Skeletal muscle satellite cell (primary cell): Measurements from ENCODE around the gene SMIM5. TPM values are rescaled to one million over a fixed set of nuclear protein-coding genes. Genes with fewer than 3 reads are reported as not detected.

Source experiments
- H3K27me3 ChIP-seq: 2 replicates; pipeline ENCODE4 v1.7.0; 2013; ENCODE audit warnings: low read length; ENCODE audit not compliant: control insufficient read depth, insufficient read depth
- H3K36me3 ChIP-seq: 2 replicates; pipeline ENCODE4 v1.7.0; 2013; ENCODE audit warnings: mild to moderate bottlenecking, control low read depth, low read length; ENCODE audit not compliant: insufficient read depth
- H3K4me1 ChIP-seq: 2 replicates; pipeline ENCODE4 v1.7.0; 2013; ENCODE audit warnings: low read length; ENCODE audit not compliant: control insufficient read depth, insufficient read depth
- H3K4me2 ChIP-seq: 2 replicates; pipeline ENCODE4 v1.7.0; 2013; ENCODE audit warnings: mild to moderate bottlenecking, low read length
- H3K4me3 ChIP-seq: 2 replicates; pipeline ENCODE4 v1.7.0; 2013; ENCODE audit warnings: low read length
- H3K9ac ChIP-seq: 2 replicates; pipeline ENCODE4 v1.7.0; 2013; ENCODE audit warnings: mild to moderate bottlenecking, low read depth, low read length, moderate library complexity
- H3K9me3 ChIP-seq: replicated peaks from 2 replicates; pipeline ENCODE4 v1.7.0; 2013; ENCODE audit warnings: mild to moderate bottlenecking, control low read depth, low read length
- total RNA-seq: library from RNA; depleted of rRNA; stranded (reverse); fragments of >200 nt; gene quantifications from 2 replicates; pipeline ENCODE4 v1.2.3, GENCODE V29; 2012; rRNA removed

SMIM5 gene, protein sequence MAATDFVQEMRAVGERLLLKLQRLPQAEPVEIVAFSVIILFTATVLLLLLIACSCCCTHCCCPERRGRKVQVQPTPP
- total RNA-seq, result under 0.01 TPM in 1 of 2 replicates, not detected in the other

DNA sequence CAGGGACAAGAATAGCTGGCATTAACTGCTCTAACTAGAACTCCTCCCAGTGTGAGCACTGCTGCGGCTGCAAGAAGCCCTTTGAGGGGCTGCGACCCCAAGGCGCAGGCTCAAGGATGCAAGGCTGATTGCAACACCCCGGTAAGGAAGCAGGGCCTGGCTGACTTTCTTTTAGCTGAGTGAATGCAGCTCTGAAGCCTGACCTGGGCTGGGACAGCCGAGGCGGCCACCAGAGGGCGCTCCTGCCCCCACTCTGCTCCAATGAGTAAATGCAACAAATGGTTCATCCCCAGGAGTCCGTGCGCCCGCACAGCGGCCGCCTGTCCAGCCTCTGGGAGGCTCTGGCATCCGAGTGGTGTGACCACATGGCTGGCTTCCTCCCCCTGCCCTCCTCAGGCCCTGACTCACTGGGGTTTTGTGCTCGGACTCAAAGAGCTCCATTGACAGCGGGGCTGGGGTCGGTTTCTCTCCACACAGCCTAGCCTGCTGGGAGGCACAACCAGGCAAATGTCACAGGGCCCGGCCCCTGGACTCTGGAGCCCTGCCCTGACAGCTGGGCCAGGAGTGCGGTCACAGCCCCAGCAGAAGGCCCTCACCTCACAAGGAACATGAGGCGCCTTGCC lies at the start of gene SMIM5:
Gene SMIM5, plus strand, starts transcription at position 572 of the 623 bp plus-strand sequence. CDS start 6,768 bp downstream, outside the sequence.
- H3K4me3 ChIP-seq, result peak within 1 kb of the TSS; percentile 30
- H3K9ac ChIP-seq, result peak within 1 kb of the TSS; percentile 61
- H3K4me1 ChIP-seq, result peaks cover 16% of the 10 kb centered on the region
- peak within 1 kb of the TSS; percentile 60 for H3K4me2 ChIP-seq
- H3K36me3 ChIP-seq, result no peaks in the 10 kb centered on the region
- H3K27me3 ChIP-seq, result no peaks in the 10 kb centered on the region
- H3K9me3 ChIP-seq, result no peaks in the 10 kb centered on the region

DNA sequence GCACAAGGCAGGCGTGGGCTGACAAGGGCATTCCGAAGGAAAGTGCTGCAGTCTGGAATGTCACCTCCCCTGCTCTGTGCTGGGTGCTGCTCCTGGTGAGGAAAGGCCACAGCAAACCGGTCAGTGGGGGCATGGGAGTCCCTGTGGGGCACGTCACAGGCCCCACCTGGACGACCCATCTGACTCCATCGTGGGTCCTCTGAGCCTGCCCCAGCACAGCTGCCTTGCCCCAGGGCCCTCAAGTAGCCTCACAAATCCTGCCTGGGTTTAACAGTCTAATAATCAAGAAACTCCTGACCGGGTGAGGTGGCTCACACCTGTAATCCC lies 48.4 kb upstream of the SMIM5 start:
- H3K27me3 ChIP-seq, result peaks cover 25% of the 10 kb centered on the region
- no peaks in the 10 kb centered on the region for H3K36me3 ChIP-seq
- H3K9me3 ChIP-seq, result no peaks in the 10 kb centered on the region
- no peak overlapping the region for H3K4me2 ChIP-seq
- no peak overlapping the region for H3K9ac ChIP-seq
- no peak overlapping the region for H3K4me3 ChIP-seq
- no peaks in the 10 kb centered on the region for H3K4me1 ChIP-seq

DNA sequence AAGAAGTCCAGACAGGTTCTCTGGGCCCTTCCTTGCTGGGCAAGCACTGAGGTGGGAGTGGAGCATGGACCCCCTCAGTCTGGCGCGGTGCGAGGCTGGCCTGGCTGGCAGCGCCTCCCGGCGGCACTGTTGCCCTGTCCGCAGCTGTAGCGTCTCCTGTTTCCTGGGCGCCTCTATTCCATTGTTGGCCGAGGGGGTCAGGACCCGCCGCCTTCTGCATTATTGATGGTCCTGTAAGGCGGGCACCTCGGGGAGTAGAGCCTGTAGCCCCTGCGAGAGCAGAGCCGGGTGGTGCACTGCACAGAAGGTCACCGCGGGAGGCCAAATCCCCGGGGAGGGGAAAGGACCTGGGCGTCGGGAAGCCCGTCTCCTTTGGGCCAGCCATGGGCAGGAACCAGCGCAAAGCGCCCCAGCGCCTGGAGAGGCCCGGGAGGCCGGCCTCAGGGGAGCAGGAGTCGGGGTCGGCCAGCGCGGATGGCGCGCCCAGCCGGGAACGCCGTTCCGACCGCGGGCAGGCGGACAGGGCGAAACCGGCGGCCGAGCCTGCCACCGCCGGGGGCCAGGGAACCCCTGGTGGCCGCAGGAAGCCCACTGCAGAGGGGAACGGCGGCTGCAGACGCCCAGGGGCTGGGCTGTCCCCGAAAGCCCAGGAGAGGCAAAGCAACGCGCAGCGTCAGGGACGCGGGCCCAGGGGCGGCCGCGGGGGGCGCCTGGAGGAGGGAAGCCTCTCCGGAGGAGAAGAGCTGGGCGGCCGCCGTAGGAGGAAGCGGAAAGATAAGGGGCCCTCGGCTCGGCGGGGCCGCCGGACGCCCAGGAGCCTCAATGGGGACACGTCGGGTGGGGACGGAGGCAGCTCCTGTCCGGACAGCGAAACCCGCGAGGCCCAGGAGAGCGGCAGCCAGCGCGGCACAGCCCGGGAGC lies 45.3 kb upstream of the SMIM5 start, which contains the start of gene MYO15B:
Gene MYO15B, plus strand, starts transcription at position 126 of the 921 bp plus-strand sequence. Its CDS starts 258 bp downstream, at position 384.
- Histone ChIP-seq H3K27me3 (peaks cover 25% of the 10 kb centered on the region), H3K9me3 (no peaks in the 10 kb centered on the region), H3K4me3 (peak within 1 kb of the TSS; percentile 61), H3K36me3 (no peaks in the 10 kb centered on the region), H3K4me2 (peak within 1 kb of the TSS; percentile 71), H3K4me1 (no peaks in the 10 kb centered on the region), H3K9ac (peak within 1 kb of the TSS; percentile 68)

DNA sequence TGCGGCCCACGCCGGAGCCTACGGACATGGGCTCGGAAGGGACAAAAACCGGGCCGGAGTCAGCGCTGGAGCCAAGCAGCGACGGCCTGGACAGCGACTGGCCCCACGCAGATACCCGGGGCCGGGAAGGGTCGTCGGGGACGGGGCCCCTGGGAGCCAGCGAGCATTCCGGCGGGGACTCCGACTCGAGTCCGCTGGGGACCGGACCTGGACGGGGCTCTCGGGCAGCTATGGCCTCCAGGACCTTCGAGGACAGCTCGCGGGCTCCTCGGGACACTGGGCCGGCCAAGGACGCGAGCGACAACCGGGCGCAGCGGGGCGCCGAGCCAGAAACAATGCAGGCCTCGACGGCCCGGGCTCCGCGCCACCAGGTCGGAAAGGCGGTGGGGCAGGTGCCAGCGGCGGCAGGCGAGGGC lies 44.6 kb upstream of the SMIM5 start:
- Histone ChIP-seq H3K36me3 (no peaks in the 10 kb centered on the region), H3K4me1 (no peaks in the 10 kb centered on the region), H3K9me3 (no peaks in the 10 kb centered on the region), H3K27me3 (peaks cover 25% of the 10 kb centered on the region), H3K4me2 (peak overlapping the region; percentile 71), H3K9ac (peak overlapping the region; percentile 68), H3K4me3 (peak overlapping the region; percentile 61)

DNA sequence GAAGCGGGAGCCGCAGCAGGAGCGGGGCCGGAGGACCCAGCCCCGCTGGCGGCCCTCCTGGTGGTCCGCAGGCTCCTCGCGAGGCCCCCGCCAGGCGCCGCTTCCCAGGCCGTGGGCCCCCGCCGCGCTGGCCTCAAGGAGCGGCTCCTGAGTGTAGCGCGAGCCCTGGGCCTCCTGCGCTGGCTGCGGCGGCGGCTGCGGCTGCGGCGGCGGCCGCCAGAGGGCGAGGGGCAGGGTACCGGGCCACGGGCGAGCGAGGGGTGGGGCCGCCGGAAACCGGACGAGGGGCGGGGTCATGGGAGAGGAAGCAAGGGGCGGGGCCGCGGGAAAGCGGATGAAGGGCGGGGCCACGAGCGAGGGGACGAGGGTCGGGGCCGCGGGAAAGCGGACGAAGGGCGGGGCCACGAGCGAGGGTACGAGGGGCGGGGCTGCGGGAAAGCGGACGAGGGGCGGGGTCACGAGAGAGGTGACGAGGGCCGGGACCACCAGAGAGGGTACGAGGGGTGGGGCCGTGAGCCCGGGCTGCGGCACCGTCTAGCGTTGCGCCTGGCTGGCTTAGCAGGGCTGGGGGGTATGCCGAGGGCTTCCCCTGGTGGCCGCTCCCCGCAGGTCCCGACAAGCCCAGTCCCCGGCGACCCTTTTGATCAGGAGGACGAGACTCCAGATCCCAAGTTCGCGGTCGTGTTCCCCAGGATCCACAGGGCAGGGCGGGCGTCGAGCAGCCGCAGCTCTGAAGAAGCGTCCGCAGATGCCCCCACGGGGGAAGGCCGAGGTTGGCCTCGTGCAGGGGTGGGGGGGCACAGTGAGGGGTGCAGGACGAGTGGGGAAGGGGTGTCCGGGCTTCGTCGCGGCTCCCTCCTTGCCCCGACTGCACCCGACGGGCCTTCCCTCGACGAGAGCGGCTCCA lies 44.0 kb upstream of the SMIM5 start:
- Histone ChIP-seq H3K27me3 (peaks cover 25% of the 10 kb centered on the region), H3K36me3 (no peaks in the 10 kb centered on the region), H3K4me1 (no peaks in the 10 kb centered on the region), H3K4me3 (peak overlapping the region; percentile 68), H3K4me2 (peak overlapping the region; percentile 76), H3K9ac (peak overlapping the region; percentile 68), H3K9me3 (no peaks in the 10 kb centered on the region)

DNA sequence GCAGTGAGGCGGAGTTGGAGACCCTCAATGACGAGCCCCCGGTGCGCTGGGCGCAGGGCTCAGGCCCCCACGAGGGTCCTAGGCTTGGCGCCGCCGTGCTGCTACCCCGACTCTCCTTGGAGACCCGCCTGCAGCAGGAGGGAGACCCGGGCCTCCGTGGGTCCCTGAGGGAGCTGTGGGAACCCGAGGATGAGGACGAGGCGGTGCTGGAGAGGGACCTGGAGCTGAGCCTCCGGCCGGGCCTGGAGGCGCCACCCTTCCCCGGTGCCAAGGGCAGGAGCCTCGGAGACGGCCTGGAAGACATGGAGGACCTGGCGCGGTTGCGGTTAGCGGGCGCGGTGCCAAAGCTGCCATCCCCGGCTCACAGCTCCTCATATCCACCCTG lies 43.3 kb upstream of the SMIM5 start:
- Histone ChIP-seq H3K36me3 (no peaks in the 10 kb centered on the region), H3K9ac (no peak overlapping the region), H3K9me3 (no peaks in the 10 kb centered on the region), H3K4me3 (peak overlapping the region; percentile 68), H3K27me3 (peaks cover 32% of the 10 kb centered on the region), H3K4me1 (no peaks in the 10 kb centered on the region), H3K4me2 (peak overlapping the region; percentile 76)

DNA sequence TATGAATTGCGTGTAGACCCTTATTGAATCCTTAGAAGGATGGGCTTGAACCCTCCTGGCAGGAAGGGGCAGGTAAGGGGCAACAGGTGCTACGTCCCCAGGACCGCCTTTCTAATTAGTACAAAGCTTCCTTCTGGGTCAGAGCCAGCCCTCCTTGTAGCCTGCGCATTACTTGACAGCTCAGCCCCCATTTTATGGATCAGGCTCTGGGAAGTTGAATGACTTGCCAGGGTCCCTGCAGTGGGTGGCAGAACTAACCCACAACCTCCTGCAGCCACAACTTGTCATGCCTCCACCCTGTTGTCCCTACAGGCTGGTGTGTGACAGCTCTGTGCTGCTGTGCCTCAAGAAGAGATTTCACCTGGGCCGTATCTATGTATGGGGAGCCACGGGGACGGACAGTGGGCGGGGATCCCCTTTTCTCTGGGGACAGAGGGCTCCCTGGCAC lies 42.9 kb upstream of the SMIM5 start:
- Histone ChIP-seq H3K9ac (no peak overlapping the region), H3K4me3 (no peak overlapping the region), H3K4me2 (no peak overlapping the region), H3K9me3 (no peaks in the 10 kb centered on the region), H3K27me3 (peaks cover 36% of the 10 kb centered on the region), H3K36me3 (no peaks in the 10 kb centered on the region), H3K4me1 (no peaks in the 10 kb centered on the region)

DNA sequence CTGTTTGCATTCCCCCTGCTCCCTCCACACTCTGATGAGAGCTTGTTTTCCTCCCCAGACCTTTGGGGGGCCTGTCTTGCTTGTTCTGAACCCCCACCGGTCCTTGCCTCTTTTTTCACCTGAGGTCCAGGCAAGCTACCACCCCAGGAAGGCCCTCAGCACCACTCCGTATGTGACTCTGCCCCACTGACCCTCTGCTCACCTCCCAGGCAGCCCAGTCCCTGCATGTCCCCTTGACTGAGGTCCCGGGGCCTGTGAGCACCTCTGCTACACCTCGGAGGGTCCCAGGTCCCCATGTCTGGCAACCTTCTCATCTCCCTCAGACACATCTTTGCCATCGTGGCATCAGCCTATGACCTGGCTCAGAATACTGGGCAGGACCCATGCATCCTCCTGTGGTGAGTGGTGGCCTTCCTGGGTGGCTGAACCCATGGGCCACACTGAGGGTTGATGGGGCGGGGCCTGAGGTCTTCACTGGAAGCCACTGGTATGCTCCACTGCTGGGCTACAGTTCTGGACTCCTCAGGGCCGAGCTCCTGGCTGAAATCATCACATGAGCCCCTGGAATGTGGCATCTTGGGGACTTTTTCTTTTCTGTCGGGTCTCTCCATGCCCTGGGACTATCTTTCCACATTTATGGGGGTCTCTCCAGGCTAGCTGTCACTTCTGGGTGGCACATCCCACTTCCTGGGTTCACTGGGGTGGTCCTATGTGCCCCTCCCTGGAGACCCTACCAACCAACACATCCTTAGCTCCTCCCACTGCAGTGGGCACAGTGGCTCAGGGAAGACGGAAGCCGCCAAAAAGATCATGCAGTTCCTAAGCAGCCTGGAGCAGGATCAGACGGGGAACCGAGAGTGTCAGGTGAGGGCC lies 42.1 kb upstream of the SMIM5 start:
- Histone ChIP-seq H3K4me3 (no peak overlapping the region), H3K4me2 (no peak overlapping the region), H3K9ac (no peak overlapping the region), H3K27me3 (peaks cover 37% of the 10 kb centered on the region), H3K36me3 (no peaks in the 10 kb centered on the region), H3K4me1 (no peaks in the 10 kb centered on the region), H3K9me3 (no peaks in the 10 kb centered on the region)

DNA sequence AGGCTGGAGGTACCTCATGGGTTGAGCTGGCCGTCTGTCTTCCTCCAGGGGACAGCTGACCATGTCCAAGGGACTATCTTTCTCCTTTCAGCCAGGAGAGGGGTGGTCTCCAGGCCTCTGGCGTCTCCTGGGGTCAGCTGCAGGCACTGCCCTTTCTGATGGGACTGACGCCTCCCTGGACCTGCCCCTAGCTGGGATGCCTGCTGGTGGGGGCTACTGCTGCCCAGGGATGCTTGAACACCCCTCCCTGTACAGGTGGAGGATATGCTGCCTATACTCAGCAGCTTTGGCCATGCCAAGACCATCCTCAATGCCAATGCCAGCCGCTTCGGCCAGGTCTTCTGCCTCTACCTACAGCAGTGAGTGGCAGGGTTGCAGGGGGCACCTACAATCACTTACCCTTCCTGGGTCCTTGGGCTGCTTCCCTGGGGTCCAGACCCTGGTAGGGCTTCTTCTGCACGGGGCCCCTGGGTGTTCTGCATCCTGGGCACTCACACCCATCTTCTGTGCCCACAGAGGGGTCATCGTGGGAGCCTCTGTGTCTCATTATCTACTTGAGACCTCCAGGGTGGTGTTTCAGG lies 41.4 kb upstream of the SMIM5 start:
- Histone ChIP-seq H3K9me3 (no peaks in the 10 kb centered on the region), H3K27me3 (peaks cover 44% of the 10 kb centered on the region), H3K4me1 (no peaks in the 10 kb centered on the region), H3K36me3 (no peaks in the 10 kb centered on the region), H3K9ac (no peak overlapping the region), H3K4me3 (no peak overlapping the region), H3K4me2 (no peak overlapping the region)

DNA sequence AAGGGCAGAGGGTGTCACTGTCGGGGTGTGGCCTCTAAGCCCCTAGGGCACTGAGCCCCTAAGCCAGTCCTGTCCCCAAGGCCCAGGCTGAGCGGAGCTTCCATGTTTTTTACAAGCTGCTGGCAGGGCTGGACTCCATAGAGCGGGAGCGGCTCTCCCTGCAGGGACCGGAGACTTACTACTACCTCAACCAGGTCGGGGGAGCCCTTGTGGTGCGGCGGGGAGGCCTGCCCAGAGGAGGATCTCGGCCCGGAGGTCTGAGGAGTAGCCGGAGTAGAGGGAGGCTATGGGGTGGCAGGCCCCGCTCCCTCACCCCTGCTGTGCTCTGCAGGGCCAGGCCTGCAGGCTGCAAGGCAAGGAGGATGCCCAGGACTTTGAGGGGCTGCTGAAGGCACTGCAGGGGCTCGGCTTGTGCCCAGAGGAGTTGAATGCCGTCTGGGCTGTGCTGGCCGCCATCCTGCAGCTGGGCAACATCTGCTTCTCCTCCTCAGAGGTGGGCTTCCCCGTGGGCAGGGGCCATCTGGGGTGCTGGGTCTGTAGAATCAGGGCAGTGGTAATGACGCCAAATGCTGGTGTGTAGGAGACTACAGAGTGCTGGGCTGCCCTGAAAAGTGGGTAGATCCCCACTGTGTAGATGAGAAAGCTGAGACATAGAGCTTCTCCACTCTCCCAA lies 40.8 kb upstream of the SMIM5 start:
- H3K36me3 ChIP-seq, result no peaks in the 10 kb centered on the region
- H3K4me1 ChIP-seq, result no peaks in the 10 kb centered on the region
- H3K27me3 ChIP-seq, result peaks cover 41% of the 10 kb centered on the region
- no peaks in the 10 kb centered on the region for H3K9me3 ChIP-seq
- H3K4me3 ChIP-seq, result no peak overlapping the region
- H3K9ac ChIP-seq, result no peak overlapping the region
- no peak overlapping the region for H3K4me2 ChIP-seq
